HEK293T (cell line): Measurements from ENCODE around the gene DDX56.
A peak's percentile ranks its signal among the peaks of the same experiment; 100 is the strongest.

Experiments used
- CTCF ChIA-PET: fragments of 350-600 bp; formaldehyde crosslinking; extraction: SDS; loops from one replicate; lab custom pipeline; 2021; ENCODE audit warnings: antibody characterized with exemption, inconsistent platforms; lab: Yijun Ruan, JAX
- POLR2A ChIA-PET: fragments of 350-600 bp; formaldehyde crosslinking; extraction: SDS; loops from one replicate; lab custom pipeline; 2020; ENCODE audit warnings: antibody characterized with exemption, inconsistent platforms; lab: Yijun Ruan, JAX
- DNase-seq: peaks from one replicate; pipeline ENCODE4 v3.0.0; 2012; ENCODE audit warnings: mixed read lengths; ENCODE audit errors: extremely low spot score
- ARNT ChIP-seq: fragments of 450-650 bp; IDR thresholded peaks from 2 replicates; pipeline ENCODE4 v1.6.1; 2017; ENCODE audit warnings: mild to moderate bottlenecking
- BHLHE40 ChIP-seq: fragments of 450-650 bp; IDR thresholded peaks from 2 replicates; pipeline ENCODE4 v1.6.1; 2016; ENCODE audit warnings: mild to moderate bottlenecking, moderate library complexity, borderline replicate concordance
- CTBP1 ChIP-seq: fragments of 450-650 bp; IDR thresholded peaks from 2 replicates; pipeline ENCODE4 v1.6.1; 2016; ENCODE audit warnings: borderline replicate concordance
- ELF4 ChIP-seq: fragments of 450-650 bp; IDR thresholded peaks from 2 replicates; pipeline ENCODE4 v1.6.1; 2017; ENCODE audit warnings: antibody characterized with exemption
- FOXA1 ChIP-seq: fragments of 450-650 bp; IDR thresholded peaks from 2 replicates; pipeline ENCODE4 v1.6.1; 2016; ENCODE audit warnings: mild to moderate bottlenecking
- FOXK2 ChIP-seq: fragments of 450-650 bp; IDR thresholded peaks from 2 replicates; pipeline ENCODE4 v1.6.1; 2016; ENCODE audit warnings: mild to moderate bottlenecking
- FOXM1 ChIP-seq: fragments of 450-650 bp; IDR thresholded peaks from 2 replicates; pipeline ENCODE4 v1.6.1; 2017; ENCODE audit warnings: mild to moderate bottlenecking, borderline replicate concordance
- HDGF ChIP-seq: fragments of 450-650 bp; IDR thresholded peaks from 2 replicates; pipeline ENCODE4 v1.6.1; 2017; ENCODE audit warnings: antibody characterized with exemption, borderline replicate concordance
- L3MBTL2 ChIP-seq: fragments of 450-650 bp; conservative IDR thresholded peaks from 2 replicates; pipeline ENCODE4 v1.6.1; 2016; ENCODE audit warnings: mild to moderate bottlenecking
- LEF1 ChIP-seq: fragments of 450-650 bp; IDR thresholded peaks from 2 replicates; pipeline ENCODE4 v1.6.1; 2017; ENCODE audit warnings: mild to moderate bottlenecking, borderline replicate concordance
- NFRKB ChIP-seq: fragments of 450-650 bp; IDR thresholded peaks from 2 replicates; pipeline ENCODE4 v1.6.1; 2016; ENCODE audit warnings: mild to moderate bottlenecking, moderate library complexity
- PKNOX1 ChIP-seq: fragments of 450-650 bp; IDR thresholded peaks from 2 replicates; pipeline ENCODE4 v1.6.1; 2016
- SP1 ChIP-seq: fragments of 450-650 bp; IDR thresholded peaks from 2 replicates; pipeline ENCODE4 v1.6.1; 2017
- SUZ12 ChIP-seq: fragments of 450-650 bp; IDR thresholded peaks from 2 replicates; pipeline ENCODE4 v1.6.1; 2016; ENCODE audit warnings: mild to moderate bottlenecking
- TARDBP ChIP-seq: fragments of 450-650 bp; IDR thresholded peaks from 2 replicates; pipeline ENCODE4 v1.6.1; 2016
- ZNF384 ChIP-seq: fragments of 450-650 bp; IDR thresholded peaks from 2 replicates; pipeline ENCODE4 v1.6.1; 2016

The DDX56 gene

GRCh38 chr7:44608916-44609648, 35.4 kb upstream of the DDX56 start:
- ChIA-PET CTCF (no interaction called here), POLR2A (no interaction called here)
- DNase-seq = no peak

GRCh38 chr7:44607141-44608068, 33.7 kb upstream of the DDX56 start:
- CTCF ChIA-PET = interaction anchor here (0.5 to 1.9 kb wide), 3 partner anchors 19 to 1315 kb away, joined by 3 to 7 read pairs (median 3); no protein-coding TSS in a partner anchor
- POLR2A ChIA-PET = interaction anchor here (0.6 to 3.2 kb wide), 19 partner anchors 9 to 365 kb away, joined by 3 to 23 read pairs (median 4); partner anchors contain the start of genes DDX56, H2AZ2 and TMED4
- DNase-seq = no peak
- TF ChIP-seq L3MBTL2 (peak; percentile 92), HDGF (no peak)

More at GRCh38 chr7:44608916-44609648, 35.4 kb upstream of the DDX56 start:
- TF ChIP-seq SUZ12 (no peak), ARNT (no peak), L3MBTL2 (no peak), FOXA1 (no peak), NFRKB (no peak), ELF4 (no peak), TARDBP (no peak)

- ChIA-PET POLR2A (interaction anchor here (0.6 to 3.2 kb wide), 22 partner anchors 10 to 366 kb away, joined by 3 to 23 read pairs (median 4); partner anchors contain the start of genes DDX56, H2AZ2, PPIA and TMED4), CTCF (interaction anchor here (1.9 kb wide), 1 partner anchor 18 kb away, joined by 7 read pairs; no protein-coding TSS in a partner anchor)
- DNase-seq = peak; percentile 98
- TF ChIP-seq LEF1 (no peak), PKNOX1 (peak; percentile 99), FOXK2 (no peak; the same call in 1 of the 2 replicates), HDGF (no peak), ARNT (no peak), FOXM1 (peak; percentile 78; the same call in 1 of the 2 replicates), NFRKB (no peak), SP1 (no peak), TARDBP (peak; percentile 71; the same call in 1 of the 2 replicates), CTBP1 (0 out of 2 replicates have a peak, but pooled peaks have one; percentile 44), L3MBTL2 (no peak), BHLHE40 (no peak), ZNF384 (no peak), ELF4 (no peak), FOXA1 (no peak), SUZ12 (no peak)
Observed at GRCh38 chr7:44606341-44607140, 32.8 kb upstream of the DDX56 start, which contains the start of gene OGDH. OGDH (plus strand) TSS chr7:44606627; CDS start chr7:44624344, 17,717 bp downstream.

- ChIA-PET POLR2A (no interaction called here), CTCF (no interaction called here)
- no peak for TF ChIP-seq ELF4
- no peak for TF ChIP-seq ZNF384
- no peak for TF ChIP-seq NFRKB
- no peak for TF ChIP-seq SUZ12
- no peak for TF ChIP-seq BHLHE40
- TF ChIP-seq SP1 = no peak
- no peak for TF ChIP-seq TARDBP
- no peak for TF ChIP-seq ARNT
- TF ChIP-seq PKNOX1 = no peak
- TF ChIP-seq HDGF = no peak
- TF ChIP-seq FOXM1 = no peak
- TF ChIP-seq CTBP1 = no peak
- no peak for TF ChIP-seq FOXA1
- no peak for TF ChIP-seq LEF1
- no peak for TF ChIP-seq FOXK2
- DNase-seq = no peak
Observed at GRCh38 chr7:44604941-44605340, 31.2 kb upstream of the DDX56 start.

- ChIA-PET POLR2A (no interaction called here), CTCF (no interaction called here)
- TF ChIP-seq ZNF384 (no peak), TARDBP (no peak), SP1 (no peak), LEF1 (no peak), ARNT (no peak), FOXM1 (no peak), PKNOX1 (no peak), L3MBTL2 (no peak), BHLHE40 (no peak), CTBP1 (no peak), NFRKB (no peak), HDGF (no peak), SUZ12 (no peak)
- DNase-seq = no peak
Observed at GRCh38 chr7:44603193-44603592, 29.5 kb upstream of the DDX56 start.
